GM21528 (cell line): Measurements from ENCODE around the gene TIAM2.

Experiments
- ATAC-seq: cut with Tn5 transposase; IDR thresholded peaks from one replicate; pipeline ENCODE4 v1.9.1; 2021; ENCODE audit warnings: mild to moderate bottlenecking, moderate library complexity; ENCODE audit not compliant: unreplicated experiment, low FRiP score

TIAM2 gene

GRCh38 chr6:155055729-155056128 lies 60.6 kb downstream of the TIAM2 start:
- no peak for ATAC-seq

GRCh38 chr6:155056756-155057155 lies 61.6 kb downstream of the TIAM2 start:
- no peak for ATAC-seq

DNA sequence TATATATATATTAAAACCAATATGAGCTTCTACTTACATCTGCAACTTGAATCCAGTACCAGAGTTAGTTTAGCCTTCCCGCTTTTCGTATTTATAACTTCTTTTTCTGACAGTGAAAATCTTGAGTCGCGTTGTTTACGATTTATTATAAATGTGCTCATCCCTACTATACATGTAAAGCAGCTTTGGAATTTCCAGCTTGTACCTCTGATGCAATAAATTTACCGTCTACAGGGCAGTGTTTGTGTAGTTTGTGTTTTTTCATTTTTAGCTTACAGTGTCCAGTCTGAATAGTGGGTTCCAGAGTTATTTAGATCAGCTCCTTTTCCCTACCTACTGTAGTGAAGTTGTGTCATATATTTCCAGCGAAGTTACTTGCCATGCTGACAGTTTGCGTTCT lies 66.3 kb downstream of the TIAM2 start:
- no peak for ATAC-seq

GRCh38 chr6:155062866-155063341 lies 67.8 kb downstream of the TIAM2 start:
- no peak for ATAC-seq

DNA sequence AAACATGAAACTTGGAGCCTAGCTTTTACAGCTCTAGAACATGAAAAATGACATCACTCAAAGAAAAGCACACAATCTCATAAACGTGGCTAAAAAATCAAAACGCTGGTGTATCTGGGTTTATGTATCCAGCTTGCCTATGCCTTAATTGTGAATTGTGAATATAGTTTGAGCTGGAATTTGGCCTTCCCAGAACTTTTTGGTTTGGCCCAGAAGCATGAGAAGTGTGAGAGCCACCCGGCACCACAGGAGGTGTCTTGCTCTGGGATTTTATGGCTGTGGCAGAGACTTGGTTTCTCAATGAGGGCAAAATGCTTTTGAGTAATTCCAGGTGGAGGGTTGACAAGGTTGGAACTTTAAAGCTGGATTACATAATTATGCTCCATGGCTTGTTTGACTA lies 69.2 kb downstream of the TIAM2 start:
- no peak for ATAC-seq

GRCh38 chr6:155066361-155066760 lies 71.2 kb downstream of the TIAM2 start:
- ATAC-seq = no peak

DNA sequence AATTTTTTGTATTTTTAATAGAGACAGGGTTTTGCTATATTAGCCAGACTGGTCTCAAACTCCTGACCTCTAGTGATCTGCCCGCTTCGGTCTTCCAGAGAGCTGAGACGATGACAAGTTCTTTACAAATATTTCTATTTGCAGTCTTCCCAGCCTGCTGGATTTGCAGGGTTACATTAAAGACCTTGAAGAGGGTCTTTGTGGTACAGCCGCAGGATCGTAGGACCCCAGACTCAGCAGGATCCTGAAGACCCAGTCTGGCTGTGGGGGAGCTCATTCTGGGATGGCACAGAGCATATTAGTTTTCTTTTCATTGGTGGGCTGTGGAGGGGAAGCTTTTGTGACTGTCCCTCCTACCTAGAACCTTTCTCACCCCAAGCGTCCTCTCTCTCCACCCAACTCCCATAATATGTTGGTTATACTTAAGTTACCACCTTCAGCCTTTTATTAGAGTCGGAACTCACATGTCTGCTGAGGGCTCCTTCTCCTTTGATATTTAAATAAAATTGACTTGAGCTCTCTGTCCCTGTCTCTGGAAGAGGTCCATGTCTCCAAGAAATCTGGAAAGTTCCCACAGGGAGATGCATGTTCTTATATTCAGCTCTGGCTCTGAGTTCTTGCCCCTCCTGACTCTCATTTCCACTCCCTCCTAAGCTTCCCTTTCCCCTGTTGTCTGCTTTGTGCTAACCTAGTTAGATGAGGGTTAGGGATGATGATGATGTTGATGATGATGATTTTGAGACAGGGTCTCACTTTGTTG lies 72.0 kb downstream of the TIAM2 start:
- ATAC-seq = no peak

DNA sequence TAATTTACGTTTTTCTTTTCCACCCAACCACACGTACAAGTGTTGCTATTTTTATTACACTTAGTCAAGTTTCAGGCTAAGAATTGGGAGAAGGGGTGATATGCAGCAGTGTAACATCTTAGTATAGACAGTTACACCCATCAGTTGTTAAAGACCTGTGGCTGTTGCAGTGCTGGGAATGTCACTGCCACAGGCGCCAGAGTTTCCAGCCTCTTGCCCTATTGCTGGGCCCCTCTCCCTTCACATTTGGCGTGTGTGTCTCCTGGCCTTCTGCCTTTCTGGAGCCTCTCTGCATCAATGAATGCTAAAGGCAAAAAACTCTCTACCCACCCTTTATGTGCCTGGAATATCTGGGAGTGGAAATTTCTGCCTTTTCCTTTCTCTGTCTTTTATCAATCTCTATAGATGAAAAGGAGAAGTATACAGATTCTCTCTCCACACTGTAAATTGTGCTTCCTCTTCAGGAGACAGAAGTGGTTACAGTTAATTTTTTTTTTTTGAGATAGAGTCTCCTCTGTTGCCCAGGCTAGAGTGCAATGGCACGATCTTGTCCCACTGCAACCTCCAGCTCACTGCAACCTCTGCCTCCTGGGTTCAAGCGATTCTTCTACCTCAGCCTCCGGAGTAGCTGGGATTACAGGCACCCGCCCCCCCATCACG lies 73.0 kb downstream of the TIAM2 start:
- no peak for ATAC-seq

DNA sequence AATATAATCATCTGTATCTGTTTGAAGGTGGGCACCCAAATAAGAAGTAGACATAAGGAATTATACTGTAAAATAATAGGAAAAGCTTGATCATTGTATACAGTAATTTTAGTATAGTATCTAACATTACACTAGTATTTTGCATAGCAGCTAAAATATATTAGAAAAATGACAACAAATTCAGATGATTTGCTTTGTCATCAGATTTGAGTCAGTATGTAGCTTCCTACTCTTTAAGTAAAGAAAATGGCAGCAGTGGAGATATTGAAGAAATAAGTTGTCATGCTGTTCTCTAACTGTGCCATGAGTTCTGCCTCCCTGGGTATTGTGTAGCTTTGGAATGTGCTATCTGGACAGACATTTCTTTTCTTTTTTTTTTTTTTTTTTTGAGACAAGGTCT lies 74.4 kb downstream of the TIAM2 start:
- no peak for ATAC-seq

DNA sequence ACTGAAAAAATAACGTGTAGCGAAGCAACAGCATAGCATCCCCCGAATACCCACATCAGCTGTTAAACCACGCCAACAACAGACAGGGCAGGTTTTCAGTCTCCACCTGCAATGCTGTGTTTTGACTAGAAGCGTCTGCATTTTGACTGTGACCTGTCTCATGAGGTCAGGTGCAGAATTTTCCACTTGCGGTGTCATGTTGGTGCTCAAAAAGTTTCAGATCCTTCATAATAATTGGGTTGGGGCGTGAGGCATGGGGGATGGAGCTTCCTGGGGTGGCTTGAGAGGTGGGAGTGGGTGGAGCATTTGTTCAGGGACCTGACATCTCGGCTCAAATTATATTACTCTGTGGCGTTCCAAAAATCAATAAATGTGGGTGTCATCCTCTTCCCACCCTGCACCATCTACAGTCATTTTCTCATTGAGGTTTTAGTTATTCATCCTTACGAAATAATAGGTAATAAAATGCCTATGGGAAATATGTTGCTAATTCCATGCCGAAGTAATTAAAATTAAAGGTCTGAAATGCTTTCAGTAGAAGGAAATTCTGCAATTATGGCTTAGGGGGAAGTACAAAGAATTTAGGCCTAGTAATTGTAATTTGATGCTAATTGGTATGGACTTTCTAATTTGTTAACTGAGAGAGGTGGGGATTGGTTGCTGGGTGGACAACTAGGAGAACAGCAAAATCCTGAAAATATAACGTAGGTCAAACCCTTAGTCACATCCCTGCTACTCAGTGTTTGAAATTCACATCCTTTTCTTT lies 81.0 kb downstream of the TIAM2 start:
- ATAC-seq = no peak

DNA sequence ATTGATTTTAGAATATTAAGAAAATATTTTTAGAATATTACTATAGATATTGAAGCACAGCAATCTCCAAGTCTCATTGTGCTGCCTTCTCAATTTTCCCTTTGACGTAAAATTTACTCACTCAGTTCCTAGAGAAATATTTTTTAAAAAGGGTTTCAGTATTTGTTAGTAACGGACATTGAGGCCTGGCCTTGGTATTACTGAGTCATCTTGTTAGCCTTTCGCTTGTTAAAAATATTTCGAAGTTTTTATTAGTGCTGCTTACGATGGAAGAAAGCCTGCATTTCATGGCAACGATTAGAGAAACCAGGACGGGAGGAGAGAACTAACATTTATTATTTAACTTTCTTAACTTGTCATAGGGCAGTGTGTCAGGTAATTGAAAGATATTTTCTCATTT lies 82.2 kb downstream of the TIAM2 start:
- ATAC-seq = no peak

- ATAC-seq = no peak
Observed at GRCh38 chr6:155077784-155078183, 82.7 kb downstream of the TIAM2 start.

DNA sequence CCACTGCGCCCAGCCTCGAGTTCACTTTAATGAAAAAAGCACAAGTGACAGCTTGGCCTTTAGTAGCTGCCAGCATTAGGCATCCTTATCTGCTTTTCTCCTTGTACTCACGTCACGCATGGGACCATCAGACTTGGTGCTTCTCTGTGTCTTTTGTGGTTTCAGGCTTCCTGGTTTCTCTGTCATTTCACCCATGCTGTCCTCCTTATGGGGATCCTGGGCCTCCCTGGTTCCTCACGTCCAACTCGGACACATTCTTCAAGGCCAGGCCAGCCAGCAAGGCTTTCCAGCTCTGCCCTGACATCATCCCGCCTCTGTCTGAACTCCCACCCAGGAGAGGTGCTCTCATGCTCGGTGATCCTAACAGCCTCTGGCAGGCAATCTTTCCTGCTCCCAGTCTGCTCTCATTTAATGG lies 83.2 kb downstream of the TIAM2 start:
- no peak for ATAC-seq

DNA sequence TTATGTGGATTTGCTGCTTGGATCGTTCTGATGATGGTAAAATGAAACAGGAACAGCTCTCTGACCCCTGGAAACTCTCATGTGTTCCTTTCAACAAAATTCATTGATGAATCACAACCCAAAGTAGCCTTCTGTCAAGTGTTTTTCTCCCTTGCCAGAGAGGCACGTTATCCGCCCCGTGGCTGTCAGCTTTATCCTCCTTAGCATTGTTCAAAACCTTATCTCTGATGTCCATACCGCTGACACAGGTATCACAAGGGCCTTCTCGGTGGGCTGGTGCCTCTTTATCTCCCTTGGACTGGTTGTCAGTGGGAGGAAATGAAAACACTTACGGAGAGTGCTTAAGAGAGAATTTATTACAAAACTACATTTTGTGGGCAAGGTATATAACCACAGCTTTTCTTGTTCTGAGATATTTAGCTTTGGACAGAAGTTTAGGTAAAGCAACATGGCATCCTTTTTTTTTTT lies 84.9 kb downstream of the TIAM2 start:
- peak; percentile 52 for ATAC-seq

GRCh38 chr6:155080881-155081845 lies 86.0 kb downstream of the TIAM2 start:
- ATAC-seq = no peak

DNA sequence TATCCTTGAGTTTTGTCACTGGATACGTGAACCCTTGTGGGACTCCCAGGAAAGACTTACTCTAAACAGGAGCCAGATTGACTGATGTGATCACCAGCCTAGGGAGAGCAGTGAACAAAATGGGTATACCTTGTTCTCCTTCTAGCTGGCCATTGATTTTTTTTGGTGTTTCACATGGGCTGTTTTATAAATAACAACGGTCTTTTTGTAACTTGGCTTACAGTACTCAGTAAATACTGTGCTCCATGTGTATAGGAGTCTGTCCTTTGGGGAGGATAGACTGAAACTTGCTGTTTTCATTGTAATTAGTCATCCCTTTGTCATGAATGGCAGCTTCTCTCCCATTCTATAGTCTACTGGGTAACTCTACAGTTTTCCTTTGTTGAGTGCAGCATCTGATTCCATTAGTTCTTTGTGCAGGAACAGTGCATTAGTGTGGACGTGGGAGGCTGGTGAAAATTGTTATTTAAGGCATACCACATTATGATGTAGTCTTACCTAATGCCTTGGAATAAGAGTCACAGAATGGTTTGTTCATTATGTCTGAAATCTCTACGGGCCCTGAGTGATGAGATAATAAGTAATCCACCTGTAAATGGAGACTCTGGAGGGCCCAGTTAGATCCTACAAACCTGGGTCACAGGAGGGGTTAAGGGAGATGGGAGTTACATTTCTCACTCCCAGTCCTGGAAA lies 89.5 kb downstream of the TIAM2 start:
- ATAC-seq = no peak

- ATAC-seq = no peak
Observed at GRCh38 chr6:155085582-155086257, 90.6 kb downstream of the TIAM2 start.

DNA sequence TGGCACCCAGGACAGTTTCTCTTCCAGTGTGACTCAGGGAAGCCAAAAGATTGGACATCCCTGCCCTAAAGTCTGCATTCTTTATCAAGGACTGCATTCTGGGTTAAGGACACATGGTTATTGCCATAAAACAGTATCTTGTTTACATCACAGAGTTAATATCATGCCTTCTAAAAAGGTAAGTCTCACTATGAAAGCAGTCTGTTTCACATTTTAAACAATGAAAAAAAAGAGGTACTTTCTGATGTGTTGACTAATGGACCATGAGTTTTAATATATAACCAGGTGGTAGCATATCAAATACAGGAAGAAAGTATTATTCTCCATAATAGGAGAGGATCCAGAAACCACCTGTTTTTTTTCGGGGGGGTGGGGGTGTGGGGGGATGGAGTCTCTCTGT lies 93.7 kb downstream of the TIAM2 start:
- ATAC-seq = no peak

- no peak for ATAC-seq
Observed at GRCh38 chr6:155089746-155090145, 94.6 kb downstream of the TIAM2 start.
